ENCODE results near the gene NT5C1B.

Gene NT5C1B

DNA sequence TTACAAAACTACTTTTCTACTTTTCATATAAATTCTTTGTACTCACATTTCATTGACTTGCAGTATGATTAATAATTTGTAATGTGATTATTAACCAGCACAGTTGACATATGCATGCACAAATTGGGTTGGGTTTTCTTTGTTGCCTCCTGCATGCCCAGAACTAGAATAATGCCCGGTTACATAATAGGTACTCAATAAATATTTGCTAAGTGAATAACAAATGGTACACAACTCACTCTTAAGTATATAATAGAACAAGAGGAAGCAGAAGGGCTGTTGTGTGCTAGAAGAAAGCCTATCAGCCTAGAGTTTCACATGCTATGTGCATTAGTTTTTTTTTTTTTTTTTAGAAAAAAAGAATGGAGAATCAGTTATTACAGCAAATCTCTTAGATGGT lies 38.2 kb downstream of the NT5C1B start:
- DNase-seq (ENCODE audit: low read depth in 2 of 2), result no peak

DNA sequence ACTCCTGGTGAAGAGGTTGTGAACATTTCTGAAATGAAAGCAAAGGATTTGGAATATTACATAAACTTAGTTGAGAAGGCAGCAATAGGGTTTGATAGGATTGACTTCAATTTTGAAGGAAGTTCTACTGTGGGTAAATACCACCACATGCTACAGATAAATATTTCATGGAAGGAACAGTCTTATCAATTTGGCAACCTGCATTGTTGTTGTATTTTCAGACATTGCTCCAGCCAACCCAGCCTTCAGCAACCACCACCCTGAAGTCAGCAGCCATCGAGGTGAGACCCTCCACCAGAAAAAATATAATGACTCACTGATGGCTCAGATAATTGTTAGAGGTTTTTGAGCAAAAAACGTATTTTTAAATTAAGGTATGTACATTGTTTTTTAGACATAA lies 38.9 kb downstream of the NT5C1B start:
- DNase-seq (ENCODE audit: low read depth in 2 of 2), result no peak

DNA sequence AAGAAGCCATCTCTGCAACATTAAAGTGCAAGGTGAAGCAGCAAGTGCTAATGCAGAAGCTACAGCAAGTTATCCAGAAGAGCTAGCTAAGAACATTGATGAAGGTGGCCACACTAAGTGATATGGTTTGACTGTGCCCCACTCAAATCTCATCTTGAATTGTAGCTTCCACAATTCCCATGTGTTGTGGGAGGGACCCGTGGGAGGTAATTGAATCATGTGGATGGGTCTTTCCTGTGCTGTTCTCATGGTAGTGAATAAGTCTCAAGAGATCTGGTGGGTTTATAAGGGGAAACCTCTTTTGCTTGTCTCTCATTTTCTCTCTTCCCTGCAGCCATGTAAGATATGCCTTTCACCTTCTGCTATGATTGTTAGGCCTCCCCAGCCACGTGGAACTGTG lies 40.3 kb downstream of the NT5C1B start:
- DNase-seq (ENCODE audit: low read depth in 2 of 2), result no peak

DNA sequence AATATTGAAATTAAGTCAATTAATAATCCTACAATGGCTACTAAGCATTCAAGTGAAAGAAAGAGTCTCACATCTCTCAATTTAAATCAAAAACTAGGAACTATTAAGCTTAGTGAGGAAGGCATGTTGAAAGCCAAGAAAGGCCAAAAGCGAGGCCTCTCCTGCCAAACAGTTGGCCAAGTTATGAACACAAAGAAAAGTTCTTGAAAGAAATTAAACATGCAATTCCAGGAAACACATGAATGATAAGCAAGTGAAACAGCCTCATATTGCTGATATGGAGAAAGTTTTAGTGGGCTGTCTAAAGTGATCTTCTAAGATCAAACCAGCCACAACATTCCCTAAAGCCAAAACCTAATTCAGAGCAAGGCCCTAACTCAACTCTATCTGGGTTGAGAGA lies 40.7 kb downstream of the NT5C1B start:
- no peak for DNase-seq (ENCODE audit: low read depth in 2 of 2)

DNA sequence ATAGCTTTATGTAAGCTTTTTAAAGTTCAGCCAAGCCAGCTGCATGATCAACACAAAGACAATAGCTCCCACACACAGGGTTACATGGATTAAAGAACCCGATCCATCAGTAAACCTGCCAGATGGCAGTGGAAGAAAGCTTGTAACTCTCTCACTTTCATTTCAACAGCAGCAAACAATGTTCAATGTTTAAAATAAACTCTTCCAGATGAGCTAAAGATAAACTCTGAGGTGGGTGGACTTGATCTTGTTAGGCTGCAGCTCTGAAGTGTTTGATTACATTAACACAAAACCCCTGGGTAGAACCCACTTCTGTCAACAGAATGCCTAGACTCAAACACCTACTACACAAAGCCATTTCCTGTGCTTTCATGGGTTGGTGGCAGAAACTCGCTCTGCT lies 42.8 kb downstream of the NT5C1B start:
- no peak for DNase-seq (ENCODE audit: low read depth in 2 of 2)

DNA sequence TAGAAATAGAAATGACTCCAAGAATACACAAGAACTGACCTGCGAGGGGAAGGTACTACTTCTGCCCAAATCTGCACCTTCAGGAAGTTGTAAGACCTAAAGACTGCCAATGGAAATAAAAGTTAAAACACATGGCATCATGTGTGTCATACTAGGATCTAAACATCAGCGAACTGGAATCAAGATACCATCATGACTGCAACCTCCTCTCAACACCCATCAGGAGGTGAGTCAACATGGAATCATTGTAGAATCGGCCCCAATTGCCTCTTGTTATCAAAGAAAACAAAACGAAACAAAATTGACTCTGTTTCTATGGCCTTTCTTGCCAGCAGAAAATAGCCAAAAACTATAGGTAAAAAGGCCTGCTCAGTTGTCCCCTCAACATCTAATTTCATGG lies 44.0 kb downstream of the NT5C1B start:
- no peak for DNase-seq (ENCODE audit: low read depth in 2 of 2)

DNA sequence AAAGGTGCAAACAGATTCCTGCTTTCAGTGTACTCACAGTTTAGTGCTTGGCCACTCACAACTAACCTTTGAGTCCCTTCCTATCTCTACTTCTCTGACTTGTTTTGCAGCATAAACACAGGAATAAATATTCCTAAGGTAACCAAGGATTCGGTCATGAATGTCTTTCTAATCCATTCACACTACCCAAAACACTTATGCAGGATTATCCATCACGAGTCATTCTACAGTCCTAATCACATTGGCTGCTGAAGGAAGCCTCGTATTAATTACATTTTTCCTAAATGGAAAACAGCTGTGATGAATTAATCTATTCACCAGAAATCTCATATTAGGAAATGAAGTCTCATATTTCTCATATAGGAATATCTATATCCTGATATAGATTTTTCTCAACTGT lies 45.2 kb downstream of the NT5C1B start:
- no peak for DNase-seq (ENCODE audit: low read depth in 2 of 2)

DNA sequence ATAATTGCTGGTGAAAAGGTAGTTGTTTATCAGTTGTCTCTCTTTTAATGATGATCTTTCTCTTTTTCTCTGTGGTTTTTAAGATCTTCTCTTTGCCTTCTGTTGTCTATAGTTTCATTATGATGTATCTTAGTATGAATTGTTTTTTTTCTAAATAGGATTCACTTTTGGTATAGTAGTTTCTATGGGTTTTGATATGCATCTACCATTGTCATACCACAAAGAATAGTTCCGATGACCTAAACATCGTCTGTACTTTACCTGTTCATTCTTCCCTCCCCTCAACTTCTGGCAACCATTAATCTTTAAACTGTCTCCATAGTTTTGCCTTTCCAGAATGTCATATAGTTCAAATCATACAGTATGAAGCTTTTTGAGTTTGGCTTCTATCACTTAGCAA lies 48.5 kb downstream of the NT5C1B start:
- DNase-seq (ENCODE audit: low read depth in 2 of 2), result no peak

DNA sequence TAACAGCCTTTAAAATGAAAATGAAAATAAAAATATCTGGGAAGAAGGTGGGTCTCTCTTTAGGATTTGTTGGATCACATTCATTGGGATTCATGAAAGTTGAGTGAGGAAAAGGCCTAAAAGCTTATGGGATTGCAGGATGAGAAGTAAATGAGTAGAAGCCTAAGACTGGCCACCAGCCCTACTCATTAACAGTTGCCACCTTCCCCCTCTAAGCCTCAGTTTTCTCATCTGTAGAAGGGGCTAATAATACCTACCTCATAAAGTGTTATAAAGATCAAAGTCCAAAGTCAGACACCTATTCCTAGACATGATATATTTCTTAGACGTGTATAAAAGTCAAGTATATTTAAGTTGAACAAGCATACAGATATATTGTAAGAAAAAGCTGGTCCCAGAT lies 52.7 kb downstream of the NT5C1B start:
- no peak for DNase-seq (ENCODE audit: low read depth in 2 of 2)

DNA sequence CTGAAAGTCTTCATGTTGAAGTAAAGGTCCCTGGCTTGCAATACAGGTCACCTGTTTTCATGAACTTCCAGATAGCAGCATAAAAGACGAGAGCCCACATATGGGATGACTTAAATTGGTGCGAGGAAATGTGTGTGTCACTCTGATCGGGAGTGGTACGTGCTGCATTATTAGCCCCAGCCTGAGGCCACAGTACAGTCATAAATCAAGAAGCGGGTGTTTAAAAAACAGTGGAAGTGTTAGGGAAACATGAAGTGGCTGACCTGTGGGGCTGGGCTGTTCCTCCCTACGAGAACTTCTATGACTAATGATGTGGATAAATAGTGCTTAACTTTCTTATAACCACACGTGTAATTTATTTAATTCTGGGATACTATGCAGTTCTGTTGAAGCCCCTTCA lies 53.3 kb downstream of the NT5C1B start:
- DNase-seq (ENCODE audit: low read depth in 2 of 2), result no peak

DNA sequence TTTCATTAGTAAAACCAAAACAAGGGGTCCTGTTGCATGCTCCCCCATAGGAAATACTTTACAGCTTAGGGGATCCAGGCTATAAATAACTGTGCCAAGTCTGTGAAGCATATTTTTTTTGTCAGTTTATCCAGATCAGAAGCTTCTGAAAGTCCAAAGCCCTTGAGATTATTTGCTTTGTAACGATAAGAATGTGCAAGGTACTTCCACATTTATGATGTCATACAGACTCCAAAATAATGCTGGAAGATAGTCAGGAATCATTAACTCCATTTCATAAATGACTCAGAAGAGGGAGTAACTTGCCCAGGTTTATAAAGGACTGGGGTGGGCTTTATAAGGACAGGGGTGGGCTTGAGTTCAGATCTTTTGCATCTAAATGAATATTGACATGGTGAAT lies 58.2 kb downstream of the NT5C1B start:
- no peak for DNase-seq (ENCODE audit: low read depth in 2 of 2)

DNA sequence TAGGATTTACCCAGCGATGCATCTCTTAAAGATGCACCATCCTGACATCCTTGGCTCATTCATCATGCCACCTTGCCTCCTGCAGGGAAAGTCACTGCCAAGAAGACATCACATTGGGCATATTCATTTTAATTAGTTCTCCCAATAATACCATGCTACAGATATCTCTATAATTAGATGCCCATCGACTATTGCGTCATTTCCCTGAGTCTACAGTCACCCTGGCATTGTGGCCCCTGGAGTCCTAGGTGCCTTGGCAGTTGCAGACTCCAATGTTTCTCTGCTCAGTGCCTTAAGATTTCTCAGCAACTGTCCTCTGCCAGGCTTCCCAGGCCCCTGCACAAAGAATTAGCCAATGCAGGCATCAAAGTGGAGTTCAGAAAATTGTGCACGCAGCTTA lies 61.5 kb downstream of the NT5C1B start:
- no peak for DNase-seq (ENCODE audit: low read depth in 2 of 2)

DNA sequence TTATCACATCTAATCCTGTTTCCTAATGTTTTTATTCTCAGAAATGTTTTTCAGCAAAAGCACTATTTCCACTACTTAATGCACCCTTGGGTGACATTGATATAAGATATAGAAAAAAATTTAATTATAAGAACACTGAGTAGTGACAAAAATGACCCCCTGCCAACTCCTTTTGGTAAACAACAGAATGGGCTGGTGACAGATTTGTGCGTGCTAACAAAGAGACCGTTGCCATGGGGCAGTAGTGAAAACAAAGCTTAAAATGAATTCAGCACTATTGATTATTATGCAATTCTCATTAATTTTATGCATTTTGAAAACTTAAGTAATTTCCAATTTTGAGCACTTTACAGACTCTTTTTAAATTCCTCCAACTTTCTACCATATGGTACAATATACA lies 62.0 kb downstream of the NT5C1B start:
- no peak for DNase-seq (ENCODE audit: low read depth in 2 of 2)

DNA sequence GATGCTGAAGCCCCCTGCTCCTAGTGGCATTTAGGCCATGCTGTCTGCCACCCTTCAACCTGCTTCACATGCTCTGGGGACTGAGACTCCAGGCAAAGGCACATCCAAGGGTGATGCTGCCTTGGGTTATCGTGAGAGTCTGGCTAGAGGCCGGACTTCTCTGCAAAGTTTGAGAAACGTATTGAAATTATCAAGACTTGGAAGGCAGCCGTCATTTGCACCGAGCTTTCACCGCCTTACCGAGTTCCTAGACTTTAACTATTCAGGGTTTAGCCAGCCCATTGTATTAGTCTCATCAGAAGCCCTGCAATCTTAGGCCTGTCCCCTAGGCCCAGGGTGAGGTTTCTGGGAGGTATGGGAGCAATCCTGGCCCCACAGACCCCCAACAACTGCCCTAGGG lies 62.9 kb downstream of the NT5C1B start:
- no peak for DNase-seq (ENCODE audit: low read depth in 2 of 2)

DNA sequence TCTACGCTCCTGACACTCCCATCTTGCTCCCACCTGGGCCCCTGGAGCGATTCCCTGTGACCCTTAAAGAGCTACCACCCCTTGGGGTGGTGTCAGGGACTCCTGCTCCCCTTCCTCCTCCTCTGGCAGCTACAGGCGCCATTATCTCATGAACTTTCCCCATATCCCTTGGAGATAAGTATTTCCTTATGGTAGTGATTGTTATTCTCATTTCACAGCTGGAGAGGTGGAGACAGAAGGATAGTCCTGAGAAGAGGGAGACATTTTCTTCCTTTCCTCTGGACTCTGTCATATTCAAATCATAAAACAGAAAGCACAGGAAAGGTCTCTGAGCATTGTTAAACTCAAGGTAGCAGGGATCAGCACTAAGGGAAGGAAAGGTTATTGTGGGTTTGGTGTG lies 63.5 kb downstream of the NT5C1B start:
- no peak for DNase-seq (ENCODE audit: low read depth in 2 of 2)

DNA sequence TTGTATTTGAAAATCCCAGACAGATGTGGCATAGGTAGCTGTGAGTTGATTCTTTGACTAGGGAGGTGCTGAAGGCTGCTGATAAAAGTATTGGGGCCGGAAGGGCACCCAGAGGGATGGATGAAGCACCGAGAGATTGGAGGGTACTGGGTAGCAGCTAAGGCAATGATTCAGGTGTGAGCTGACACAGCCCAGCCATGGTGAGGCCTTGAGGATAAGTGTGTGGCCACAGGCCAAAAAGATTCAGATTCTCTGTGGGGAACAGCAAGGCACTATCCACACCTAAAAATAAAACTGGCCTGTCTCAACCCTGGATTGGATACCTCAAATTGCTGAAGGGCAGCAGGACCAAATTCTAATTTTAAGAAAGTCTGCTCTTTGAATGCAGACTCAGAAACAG lies 64.1 kb downstream of the NT5C1B start:
- DNase-seq (ENCODE audit: low read depth in 2 of 2), result no peak

DNA sequence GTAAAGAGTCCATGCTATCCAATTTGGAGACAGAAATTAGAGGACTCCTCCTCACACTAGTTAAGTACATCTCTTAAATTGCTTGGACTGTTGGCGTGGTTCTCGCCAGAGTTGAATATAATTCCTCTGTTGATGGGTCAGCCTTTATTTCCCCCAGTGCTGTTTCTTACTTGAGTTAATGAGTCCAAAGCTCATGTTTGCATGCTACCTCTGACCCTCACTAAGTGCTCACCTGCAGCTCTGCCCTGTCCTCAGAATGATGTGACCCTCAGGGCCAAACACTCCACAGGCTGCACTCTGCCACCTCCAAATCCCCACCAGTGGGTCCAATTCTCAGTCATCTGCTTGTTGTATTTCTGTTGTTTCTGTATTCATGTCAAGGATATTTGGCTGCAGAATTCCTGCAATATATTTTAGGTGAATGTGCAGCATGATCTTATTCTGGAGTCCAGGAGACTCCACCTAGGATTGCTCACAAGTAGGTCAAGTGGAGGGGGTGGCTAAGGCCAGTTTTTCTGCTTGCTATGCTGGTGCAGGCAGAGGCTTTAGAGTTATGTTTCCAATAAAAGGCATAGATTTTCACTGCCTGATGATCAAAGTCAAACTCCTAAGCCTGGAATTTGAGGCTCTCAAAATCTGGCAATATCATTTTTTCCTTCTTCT lies 66.8 kb downstream of the NT5C1B start:
- DNase-seq (ENCODE audit: low read depth in 2 of 2), result no peak

DNA sequence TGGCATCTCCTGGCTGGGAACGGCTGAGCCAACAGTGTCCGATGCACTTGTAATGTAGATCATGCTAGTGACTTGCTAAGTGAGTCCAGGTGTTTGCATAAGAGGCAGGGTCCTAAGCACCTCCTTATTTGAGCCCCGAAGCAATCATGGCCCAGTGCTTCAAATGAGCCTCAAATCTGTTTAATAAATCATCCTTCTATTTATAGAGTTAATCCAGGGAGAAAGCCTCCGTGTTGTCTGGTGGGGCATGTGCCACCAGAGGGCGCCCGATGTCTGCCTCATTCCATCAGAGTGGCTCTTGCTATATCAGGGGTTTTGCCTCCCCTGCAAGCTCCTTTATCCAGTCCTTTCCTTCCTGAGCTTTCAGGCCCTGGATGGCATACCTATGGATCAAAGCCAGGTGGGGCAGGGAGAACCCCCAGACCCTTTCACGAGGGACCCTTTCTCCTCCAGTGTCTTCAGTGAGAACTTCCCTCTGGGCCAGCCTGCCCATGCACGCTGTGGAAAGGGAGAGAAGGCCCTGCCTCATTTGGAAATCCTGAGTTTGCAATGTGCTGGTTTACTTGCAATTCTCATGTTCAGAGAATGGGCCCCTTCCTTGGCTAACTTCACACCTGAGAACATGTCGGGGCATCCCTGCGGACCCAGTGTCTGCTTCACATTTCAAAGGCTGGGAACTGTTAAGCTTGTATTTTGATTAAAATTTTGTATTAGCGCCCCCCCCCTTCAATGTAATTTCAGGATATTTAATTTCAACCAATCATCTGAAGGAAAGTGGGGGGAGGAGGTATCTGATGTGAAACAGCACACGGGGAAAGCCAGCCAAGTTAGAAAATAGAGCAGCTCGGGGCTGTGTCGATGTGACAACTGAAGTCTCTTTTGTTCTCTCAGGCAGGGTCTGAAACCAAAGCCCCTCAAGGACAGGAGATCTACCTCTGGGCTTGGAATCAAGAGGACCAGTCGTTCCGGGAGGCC lies 68.6 kb downstream of the NT5C1B start:
- DNase-seq (ENCODE audit: low read depth in 2 of 2), result peak; percentile 49 to 60

DNA sequence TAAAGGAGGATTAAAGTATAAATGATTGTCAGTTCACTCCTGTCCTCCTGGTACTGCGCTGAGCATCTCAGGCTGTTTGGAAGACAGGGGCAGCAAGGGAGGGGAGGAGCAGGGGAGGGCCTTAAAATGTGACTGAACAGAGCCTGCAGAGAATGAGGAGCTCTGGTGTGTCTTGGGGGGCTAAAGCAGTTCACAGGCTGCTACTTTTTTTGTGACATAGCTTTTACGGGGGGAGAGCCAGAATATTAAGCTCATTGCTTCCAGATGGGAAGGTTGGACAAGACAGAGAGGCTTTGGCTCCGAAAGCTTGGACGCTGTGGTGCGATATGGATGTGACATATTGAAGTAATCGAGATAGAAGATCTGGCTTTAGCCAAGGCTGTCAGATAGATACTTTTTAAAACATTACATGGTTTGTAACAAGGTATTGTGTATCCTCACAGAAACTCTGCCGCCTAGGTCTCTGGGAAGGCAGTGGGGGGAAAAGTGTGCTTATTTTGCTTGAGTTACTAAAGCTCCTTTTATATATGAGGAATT lies 69.4 kb downstream of the NT5C1B start:
- no peak for DNase-seq (ENCODE audit: low read depth in 2 of 2)

DNA sequence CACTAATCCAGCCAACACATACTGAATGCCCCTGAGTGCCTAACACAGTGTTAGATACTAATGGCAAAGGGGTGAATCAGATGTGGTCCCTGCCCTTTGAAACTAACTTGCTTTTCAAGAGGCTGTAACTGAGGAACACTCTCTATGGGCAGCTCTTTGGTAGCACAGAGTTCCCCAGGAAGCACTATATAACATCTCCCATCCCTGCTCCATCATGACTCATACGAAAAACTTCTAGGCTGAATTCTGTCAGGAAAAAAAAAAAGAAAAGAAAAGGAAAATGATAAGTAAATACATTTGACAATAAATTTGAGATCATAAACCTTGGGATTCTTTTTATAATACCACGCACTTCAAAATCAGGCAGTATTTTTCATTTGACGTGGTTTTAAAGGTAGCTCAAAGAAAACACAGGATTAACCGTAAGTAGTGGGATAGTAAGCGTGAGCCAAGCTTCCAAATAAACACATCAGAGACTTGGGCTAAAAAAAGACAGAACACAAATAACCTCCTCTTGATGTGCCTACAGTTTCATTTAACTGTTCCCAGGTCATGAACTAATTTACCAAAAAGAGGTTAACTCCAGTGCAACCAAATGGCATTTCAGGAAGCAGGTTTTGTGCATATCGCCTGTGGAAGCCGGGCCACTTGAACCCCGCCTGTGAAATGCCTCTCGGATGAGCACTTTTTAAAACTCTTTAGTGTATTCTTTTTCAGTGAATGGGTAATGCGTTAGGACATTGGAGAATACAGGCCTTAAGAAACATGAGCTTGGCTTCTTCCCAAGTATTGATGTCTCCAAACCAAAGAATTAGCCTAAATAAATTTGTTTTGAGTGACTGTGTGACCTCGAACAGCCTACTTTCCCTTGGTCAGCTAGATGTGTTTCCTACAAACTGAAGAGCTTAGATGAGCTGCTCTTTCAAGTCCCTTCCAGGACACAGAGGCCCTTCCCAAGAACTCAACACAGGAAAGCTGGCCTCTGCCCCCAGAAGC lies 71.0 kb downstream of the NT5C1B start:
- peak in 1 of 2 experiments; percentile 28 for DNase-seq (ENCODE audit: low read depth in 2 of 2)

DNA sequence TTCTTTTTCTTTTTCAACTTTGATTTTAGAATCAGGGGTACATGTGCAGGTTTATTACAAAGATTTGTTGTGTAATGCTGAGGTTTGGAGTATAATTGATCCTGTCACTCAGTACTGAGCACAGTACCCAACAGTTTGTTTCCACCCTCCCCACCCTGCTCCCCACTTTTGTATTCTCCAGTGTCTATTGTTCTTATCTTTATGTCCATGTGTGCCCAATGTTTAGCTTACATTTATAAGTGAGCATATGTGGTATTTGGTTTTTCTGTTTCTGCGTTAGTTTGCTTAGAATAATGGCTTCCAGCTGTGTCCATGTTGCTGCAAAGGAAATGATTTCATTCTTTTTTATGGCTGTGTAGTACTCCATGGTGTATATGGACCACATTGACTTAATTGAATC lies 72.0 kb downstream of the NT5C1B start:
- DNase-seq (ENCODE audit: low read depth in 2 of 2), result no peak

DNA sequence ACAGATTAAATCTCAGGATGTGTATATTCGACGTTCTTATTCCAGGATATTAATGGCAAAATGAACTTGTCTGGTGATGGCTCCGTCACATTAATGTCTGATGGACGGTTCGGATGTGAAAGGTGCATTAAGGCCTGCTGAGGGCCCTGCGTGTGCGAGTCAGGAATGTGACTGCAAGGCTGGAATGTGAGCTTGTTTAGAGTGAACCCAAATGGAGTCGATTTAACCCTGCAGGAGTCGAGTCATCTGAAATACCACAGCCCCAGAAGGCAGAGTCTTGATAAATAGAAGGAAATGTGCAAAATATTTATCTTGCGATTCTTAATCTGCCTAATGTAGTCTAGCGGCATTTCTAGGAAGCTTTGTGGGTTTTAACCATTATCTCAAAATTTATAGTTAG lies 73.3 kb downstream of the NT5C1B start:
- peak; percentile 62 to 65 for DNase-seq (ENCODE audit: low read depth in 2 of 2)
